Effector CD8-positive, alpha-beta T cell (primary cell): ENCODE measurements around the gene PPIA.
"Not testable (repeated sequence)": the region's sequence is repeated elsewhere in the genome, so short reads cannot be mapped to it uniquely, and the experiment has no call there.

ENCODE experiments used
- DNase-seq: peaks from one replicate; lab custom pipeline; 2025; lab: John Stamatoyannopoulos, UW

Gene PPIA

DNA sequence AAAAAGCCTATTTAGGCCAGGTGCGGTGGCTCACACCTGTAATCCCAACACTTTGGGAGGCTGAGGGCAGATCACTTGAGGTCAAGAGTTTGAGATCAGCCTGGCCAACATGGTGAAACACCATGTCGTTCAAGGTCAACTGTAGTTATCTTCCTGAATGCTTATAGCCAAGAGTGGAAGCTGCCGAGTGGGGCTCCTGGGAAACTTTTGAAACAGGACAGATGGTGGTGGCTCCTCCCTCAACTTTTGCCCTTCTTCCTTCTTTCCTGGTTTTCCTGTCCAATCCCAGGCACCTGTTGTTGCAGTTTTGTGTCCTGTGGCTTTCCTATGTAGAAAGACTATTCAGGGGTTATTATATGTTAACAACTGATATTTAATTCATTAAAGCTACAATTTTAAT is 8.7 kb upstream of the PPIA start:
- DNase-seq = no peak

DNA sequence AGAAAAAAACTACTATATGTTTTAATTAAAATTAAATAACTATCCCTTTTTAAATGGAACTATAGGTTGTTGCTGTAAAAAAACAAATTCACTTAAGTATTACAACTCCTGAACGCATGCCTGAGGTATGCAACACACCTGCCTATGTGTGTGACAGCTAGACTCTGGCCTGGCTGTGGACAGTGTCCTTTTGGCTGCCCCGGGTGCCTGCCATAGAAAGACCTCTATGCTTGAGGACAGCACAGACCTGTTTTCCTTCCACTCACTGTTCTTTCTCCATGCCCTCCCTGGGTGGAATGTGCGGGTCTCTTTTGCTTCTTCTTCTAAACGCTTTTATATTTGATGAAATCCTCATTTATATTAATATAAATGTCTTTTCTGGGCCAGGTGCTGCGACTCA is 6.5 kb upstream of the PPIA start:
- DNase-seq = no peak

DNA sequence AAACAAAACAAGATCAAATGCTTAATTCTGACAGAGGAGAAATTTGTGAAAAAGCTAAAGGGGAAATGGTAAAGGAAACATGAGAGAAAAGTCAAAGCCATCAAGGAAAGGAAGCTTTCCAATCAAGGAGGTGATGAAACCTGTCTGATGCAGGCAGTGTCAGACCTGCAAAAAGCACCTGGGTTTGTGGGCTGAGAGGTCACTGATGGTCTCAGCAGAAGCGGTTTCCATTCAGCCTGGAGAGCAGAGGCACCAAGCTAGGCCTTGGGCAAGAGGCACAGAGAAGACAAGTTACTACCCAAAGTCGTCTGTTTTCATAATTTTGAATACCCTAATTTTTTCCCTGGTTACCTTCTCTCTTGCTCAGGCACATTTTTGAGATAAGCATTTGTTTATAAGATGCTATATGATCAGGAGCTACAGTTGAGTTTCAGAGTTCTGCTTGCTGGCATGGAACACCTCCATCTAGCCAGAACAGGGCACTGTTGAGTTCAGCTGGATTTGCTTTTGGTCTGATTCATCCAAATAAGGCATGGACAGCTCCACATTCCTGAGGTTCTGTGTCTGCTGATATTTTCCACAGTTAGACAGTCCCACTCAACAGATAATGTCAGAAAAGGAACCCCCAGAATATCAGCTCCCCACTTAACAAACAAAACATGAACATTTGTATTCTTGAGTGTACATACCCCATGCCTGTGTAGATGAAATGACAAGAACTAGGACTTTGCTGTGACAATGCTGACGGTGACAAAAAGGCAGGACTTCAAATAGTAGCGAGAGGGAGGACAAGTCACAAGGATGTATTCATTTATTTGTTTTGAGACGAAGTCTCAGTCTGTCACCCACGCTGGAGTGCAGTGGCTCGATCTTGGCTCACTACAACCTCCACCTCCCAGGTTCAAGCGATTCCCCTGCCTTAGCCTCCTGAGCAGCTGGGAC is 4.9 kb upstream of the PPIA start:
- no peak for DNase-seq

DNA sequence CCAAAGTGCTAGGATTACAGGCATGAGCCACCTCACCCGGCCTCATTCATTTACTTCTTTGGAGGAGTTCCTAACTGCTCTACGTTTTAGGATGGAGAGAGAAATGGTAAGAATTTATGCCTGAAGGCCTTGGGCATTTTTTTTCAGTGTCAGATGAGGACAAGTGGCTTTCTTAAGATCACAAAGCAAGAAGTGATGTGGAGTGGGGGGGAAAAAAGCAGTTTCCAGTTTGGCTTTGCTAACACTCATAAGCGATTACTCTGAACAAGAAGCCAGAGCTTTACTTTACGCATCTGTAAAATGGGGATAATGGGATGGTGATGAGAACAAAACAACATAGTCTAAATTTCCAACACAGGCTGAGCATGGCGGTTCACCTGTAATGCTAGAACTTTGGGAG is 2.6 kb upstream of the PPIA start:
- no peak for DNase-seq

DNA sequence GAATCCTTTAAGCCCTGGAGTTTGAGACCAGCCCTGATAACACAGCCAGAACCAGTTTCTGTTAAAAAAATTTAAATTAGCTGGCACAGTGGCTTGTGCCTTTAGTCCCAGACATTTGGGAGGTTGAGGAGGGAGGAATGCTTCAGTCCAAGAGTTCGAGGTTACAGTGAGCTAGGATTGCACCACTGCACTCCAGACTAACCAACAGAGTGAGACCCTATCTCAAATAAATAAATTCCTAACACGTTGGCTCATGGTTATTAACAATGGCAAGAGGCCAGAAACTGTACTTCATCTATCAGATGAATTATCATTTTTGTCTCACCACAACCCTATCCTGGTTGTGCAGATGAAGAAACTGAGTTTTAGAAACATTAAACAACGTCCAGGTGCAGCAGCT is 2.1 kb upstream of the PPIA start:
- DNase-seq = no peak

DNA sequence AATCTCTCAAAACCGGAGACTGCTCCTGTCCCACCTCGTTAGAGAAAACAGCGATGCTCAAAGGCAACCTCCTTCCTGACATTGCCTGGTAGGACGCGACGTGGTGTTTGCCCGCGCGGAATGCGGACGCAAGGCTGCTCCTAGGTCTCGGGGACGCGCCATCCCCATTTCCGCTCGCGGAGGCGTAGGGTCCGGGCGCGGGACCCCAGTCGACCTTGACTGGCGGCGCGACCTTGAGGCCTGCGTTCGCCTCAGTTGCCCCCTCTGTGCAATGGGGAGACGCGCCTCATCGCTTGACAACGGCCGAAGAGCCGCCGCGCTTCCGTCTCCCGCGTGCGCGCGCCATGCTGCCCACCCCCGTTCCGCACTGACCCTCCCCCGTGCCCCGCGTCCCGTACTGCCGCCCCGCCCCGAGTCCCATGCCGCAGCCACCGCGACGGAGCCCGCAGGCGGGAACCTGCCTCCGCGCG is 412 bp upstream of the PPIA start:
- peak; percentile 55 for DNase-seq

DNA sequence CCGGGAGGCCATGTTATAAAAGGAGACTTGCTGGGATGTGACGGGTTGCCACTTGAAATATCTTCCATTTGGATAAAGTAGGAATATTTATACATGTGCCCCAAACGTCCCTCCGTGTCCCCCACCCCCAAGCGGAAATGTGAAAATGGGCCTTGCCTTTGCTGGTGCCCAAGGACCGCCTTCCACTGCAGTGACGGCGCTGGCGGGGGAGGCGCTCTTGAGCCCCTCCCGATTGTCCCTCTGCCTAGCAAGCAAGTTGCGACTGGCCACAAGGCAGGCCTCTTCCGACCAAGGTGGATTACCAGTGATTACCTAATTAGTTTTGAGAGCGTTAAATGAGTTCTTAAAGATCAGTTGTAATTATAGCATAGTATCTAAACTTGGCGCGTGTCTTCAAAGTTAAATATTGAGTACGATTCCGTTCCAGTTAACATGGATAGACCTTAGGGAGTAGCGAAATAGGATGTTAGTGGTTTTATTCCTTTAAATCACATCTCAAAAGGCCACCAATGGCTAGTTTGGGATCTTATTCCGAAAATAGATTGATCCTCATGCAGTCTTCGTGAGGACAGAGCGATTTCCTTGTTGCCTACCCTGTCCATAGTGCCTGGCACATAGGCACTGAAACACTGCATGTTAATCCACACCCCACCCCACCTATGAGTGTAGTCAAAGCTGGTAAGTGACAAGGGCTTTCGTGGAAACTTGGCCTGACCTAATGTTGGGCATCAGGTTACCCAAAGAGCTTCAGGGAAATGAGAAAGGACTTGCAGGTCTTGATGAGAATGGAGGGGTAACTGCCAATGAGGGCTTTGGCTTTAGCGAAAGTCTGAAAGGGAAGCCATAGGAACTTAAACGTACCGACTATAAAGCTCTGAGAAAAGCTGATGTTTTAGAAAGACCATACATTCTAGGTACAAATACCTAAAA is 1.1 kb downstream of the PPIA start:
- DNase-seq = peak; percentile 71

DNA sequence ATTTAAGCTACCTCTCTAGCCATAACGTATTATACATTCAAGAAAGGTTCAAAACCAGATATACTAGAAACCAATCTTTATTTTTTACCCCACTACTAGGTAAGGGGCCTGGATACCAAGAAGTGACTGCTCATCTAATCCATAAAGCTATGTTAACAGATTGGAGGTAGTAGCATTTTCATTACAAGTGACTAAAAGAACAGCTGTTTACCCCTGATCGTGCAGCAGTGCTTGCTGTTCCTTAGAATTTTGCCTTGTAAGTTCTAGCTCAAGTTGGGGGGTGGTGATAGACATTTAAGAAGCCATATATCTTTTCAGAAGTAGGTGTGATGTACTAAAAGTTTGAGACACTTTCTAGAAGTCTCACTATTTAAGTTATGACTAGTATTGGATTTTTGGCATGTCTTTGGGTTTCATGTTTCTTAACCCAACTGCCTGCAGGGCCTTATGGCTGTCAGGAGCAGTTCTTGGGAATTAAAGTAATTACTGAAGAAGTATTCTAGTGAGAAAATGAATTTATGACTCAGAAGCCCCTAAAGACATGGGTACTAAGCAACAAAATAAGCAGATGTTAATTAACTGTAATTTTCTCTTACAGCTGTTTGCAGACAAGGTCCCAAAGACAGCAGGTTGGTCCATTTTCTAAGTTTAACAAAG is 2.3 kb downstream of the PPIA start:
- no peak for DNase-seq

DNA sequence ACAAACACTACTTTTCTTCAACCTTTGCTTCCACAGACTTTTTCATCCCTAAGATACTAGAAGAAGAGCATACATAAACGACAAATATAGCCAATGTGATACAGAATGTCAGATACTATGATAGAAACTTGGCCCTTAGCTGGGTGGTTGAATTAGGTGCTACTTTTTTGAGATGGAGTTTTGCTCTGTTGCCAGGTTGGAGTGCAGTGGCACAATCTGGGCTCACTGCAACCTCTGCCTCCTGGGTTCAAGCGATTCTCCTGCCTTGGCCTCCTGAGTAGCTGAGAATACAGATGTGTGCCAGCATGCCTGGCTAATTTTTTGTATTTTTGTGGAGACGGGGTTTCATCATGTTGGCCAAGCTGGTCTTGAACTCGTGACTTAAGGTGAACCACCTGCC is 3.5 kb downstream of the PPIA start:
- no peak for DNase-seq

DNA sequence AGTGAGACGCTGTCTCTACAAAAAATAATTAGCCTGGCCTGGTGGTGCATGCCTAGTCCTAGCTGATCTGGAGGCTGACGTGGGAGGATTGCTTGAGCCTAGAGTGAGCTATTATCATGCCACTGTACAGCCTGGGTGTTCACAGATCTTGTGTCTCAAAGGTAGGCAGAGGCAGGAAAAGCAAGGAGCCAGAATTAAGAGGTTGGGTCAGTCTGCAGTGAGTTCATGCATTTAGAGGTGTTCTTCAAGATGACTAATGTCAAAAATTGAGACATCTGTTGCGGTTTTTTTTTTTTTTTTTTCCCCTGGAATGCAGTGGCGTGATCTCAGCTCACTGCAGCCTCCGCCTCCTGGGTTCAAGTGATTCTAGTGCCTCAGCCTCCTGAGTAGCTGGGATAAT is 5.4 kb downstream of the PPIA start:
- DNase-seq = no peak

DNA sequence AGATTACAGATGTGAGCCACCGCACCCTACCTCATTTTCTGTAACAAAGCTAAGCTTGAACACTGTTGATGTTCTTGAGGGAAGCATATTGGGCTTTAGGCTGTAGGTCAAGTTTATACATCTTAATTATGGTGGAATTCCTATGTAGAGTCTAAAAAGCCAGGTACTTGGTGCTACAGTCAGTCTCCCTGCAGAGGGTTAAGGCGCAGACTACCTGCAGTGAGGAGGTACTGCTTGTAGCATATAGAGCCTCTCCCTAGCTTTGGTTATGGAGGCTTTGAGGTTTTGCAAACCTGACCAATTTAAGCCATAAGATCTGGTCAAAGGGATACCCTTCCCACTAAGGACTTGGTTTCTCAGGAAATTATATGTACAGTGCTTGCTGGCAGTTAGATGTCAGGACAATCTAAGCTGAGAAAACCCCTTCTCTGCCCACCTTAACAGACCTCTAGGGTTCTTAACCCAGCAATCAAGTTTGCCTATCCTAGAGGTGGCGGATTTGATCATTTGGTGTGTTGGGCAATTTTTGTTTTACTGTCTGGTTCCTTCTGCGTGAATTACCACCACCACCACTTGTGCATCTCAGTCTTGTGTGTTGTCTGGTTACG is 6.0 kb downstream of the PPIA start:
- no peak for DNase-seq

DNA sequence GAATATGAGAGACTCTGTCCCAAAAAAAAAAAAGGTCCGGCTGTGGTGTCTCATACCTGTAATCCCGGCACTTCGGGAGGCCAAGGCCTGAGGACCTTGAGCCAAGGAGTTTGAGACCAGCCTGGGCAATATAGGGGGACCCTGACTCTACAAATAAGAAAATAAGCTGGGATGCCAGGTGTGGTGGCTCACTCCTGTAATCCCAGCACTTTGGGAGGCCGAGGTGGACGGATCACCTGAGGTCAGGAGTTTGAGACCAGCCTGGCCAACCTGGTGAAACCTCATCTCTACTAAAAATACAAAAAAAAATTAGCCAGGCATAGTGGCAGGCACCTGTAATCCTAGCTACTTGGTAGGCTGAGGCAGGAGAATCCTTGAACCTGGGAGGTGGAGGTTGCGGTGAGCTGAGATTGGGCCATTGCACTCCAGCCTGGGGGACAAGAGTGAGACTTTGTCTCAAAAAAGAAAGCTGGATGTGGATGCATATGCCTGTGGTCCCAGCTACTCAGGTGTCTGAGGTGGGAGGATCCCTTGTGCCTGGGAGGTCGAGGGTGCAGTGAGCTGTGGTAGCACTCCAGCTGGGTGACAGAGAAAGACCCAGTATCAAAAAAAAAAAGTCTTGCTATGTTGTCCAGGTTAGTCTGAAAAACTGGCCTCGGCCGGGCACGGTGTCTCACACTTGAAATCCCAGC is 7.5 kb downstream of the PPIA start:
- DNase-seq = not testable (repeated sequence)

DNA sequence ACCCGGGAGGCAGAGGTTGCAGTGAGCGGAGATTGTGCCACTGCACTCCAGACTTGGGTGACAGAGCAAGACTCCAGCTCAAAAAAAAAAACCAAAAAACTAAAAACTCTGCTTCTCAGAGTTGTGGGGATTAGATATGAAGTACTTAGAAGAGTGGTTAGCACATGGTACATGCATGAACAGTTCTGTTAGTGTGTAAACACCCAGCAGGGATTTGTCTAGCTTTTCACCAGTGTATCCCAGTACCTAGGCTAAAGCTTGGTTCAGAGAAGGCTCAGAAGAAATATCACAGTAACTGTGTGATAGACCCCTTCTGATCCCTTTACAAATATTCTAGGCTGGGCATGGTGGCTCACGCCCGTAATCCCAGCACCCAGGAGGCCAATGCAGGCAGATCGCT is 9.5 kb downstream of the PPIA start:
- DNase-seq = no peak

DNA sequence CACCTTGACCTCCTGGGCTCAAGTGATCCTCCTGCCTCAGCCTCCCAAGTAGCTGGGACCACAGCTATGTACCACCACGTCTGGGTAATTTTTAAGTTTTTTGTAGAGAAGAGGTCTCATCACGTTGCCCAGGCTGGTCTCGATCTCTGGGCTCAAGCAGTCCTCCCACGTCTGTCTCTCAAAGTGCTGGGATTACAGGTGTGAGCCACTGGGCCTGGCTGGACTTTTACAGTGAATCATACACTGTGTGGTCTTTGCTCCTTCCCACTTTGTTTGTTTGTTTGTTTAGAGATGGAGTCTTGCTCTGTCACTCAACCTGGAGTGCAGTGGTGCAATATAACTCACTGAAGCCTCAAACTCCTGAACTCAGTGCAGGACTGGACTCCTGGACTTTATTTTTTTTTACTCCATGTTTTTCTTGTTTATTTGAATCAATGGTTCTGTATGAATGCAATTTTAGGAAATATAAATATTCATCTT is 12.5 kb downstream of the PPIA start:
- no peak for DNase-seq

DNA sequence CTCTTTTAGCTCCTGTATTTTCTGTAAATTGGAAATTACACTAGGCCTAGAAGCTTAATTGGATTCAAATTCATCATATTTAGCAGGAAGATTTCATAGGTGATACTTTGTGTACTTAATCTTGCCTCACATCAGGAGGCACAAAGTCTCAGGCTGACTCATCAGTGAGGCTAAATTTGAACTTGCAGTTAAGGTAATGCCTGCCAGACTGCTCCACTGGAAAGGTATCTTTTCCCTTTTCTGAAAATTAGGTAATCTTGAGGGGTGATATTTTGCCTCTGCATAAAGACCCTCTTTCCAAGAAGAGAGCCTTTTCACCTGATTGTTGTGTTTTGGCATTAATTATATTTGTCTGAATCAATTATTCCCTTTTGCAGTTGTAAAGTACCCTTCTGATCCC is 14.6 kb downstream of the PPIA start:
- DNase-seq = no peak

DNA sequence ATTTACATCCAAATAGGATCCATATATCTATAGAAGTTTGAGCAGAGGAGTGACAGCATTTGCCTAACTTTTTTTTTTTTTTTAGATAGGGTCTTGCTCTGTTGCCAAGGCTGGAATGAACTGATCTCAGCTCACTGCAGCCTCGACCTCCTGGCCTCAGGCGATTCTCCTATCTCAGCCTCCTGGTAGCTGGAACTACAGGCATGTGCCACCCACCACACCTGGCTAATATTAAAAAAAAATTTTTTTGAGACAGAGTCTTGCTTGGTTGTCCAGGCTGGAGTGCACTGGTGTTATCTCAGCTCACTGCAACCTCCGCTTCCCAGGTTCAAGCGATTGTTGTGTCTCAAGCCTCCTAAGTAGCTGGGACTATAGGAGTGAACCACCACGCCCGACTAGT is 15.1 kb downstream of the PPIA start:
- DNase-seq = no peak

DNA sequence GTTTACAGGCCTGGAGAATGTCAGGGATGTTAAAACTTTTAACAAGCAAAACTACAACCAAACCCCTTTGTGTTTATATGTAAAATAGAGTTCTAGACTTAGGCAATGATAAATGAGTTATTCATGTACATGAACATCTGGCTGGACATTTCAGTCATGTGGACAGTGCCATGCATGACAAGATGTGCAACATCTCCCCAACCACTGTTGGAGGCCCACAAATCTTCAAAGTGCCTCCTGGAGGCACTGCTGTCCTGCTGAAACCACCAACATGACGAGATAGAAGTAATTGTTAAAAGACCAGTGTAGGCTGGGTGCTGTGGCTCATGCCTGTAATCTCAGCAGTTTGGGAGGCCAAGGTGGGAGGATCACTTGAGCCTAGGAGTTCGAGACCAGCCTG is 18.4 kb downstream of the PPIA start:
- DNase-seq = no peak

DNA sequence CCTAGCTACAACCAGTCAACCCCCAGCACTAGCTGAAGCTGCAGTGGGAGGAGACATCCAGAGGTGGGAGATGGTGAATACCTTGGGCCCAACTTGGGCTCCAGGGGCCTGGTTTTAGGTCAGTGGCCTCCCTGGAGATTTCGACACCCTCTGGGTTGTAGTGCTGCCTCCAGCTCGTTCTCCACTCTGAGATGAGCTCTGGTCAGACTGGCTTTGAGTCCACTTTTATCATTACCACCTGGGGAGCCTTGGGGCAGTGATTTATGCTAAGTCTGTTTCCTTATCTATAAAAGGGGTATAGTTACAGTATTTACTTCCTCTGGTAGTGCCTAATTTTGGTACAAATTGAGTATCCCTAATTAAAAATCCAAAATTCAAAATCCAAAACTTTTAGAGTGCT is 22.8 kb downstream of the PPIA start:
- DNase-seq = no peak

DNA sequence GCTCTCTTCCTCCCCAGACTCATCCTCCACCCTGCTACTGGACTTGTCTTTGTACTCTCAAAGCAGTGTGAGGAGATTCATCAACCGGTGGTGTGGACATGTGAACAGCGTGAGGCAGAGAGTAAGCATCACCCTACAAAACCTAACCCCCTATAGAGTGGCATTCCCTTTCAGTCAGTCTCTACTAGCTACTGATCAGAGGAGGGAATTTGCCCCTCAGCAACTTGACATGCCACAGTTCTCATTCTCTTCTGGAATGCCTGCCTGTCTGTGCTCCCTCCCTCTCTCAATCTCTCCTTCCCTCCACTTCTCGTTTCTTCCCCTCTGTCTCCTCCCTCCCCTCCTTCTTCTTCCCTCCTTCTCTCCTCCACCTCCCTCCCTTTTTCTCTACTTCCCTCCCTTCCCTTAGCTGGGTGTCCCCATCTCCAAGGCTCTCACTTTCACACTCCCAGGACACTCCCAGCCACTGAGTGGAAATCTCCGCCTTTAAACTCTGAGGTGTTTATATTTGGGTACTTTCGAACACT is 26.8 kb downstream of the PPIA start:
- no peak for DNase-seq

DNA sequence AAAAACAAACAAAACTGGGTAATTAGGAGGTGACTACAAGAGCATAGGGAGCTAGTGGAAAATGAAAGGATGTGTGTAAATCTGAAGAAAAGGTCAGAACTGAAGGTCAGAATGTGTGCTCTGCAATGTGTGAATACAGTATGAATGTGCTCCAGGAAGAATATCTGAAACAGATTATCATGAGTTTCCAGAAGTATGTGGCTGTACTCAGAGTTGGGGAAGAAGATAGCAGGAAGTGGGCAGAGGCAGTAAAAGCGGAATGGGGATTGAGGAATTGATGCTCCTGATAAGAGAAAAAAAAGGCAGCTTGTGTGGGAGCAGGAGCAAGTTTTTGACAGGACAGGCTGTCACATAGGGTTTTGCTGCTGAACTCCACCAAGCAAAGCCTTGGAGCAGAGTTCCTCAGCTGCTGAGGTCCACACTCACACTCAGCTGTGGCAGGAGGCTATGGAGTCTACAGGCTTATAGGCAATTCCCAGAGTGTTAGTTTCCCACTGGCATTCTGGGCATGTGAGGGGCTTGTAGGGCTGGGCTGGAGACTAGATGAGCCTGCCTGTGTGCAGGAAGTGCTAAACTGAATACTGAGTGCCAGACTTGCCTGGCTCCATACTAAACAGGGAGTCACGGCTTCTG is 28.5 kb downstream of the PPIA start:
- no peak for DNase-seq
